Tibial nerve (tissue), 4 donors: Measurements from ENCODE around the gene AXIN1.

Source experiments
- EP300 ChIP-seq, 2 donors: sonication (generic); formaldehyde crosslinking; IDR thresholded peaks; one replicate each; pipeline ENCODE4 v1.6.1; 2017; ENCODE audit warnings: antibody characterized with exemption in 2 of 2, mild to moderate bottlenecking in 1 of 2
- POLR2A ChIP-seq, 2 donors: fragments of 450-650 bp; IDR thresholded peaks; one replicate each; pipeline ENCODE4 v1.6.1; 2017; ENCODE audit warnings: antibody characterized with exemption in 2 of 2, mild to moderate bottlenecking in 2 of 2, moderate library complexity in 2 of 2
- TF ChIP-seq, protein P1 (sequence below), 5 experiments: fragments of 200-600 bp in 3 of 5; fragments of 450-650 bp in 2 of 5; sonication (generic) in 3 of 5; IDR thresholded peaks; one replicate each; pipeline ENCODE4 v1.5.1; 2016 to 2019; ENCODE audit warnings: antibody characterized with exemption in 5 of 5, mild to moderate bottlenecking in 3 of 5, moderate library complexity in 2 of 5

DNA sequence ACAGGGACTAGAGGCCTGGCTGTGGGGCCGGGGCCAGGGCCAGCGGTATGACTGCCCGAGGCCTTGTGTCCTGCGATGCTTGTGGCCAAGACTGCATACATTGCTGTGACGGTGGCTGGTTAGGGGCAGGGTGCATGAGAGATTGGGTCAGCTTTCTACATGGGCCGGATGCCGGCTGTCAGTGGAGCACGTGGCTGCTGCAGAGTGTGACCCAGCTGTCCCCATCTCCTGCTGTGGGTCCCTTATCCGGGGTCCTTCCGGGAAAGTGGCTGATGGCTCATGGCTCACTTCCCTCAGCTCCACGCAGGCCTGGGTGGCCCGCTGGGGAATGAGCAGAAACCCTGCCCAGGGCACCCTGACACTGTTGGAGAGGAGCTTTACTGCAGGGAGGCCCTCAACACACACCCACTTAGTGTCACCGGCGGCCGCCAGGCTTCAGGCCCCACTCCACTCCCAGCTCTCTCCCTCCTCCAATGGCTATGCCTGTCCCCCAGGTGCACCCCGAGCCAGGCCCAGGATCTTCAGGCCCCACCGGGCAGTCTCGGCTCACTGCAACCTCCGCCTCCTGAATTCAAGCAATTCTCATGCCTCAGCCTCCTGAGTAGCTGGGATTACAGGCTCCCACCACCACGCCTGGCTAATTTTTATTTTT is 76.0 kb downstream of the AXIN1 start:
- TF ChIP-seq, protein P1, sequence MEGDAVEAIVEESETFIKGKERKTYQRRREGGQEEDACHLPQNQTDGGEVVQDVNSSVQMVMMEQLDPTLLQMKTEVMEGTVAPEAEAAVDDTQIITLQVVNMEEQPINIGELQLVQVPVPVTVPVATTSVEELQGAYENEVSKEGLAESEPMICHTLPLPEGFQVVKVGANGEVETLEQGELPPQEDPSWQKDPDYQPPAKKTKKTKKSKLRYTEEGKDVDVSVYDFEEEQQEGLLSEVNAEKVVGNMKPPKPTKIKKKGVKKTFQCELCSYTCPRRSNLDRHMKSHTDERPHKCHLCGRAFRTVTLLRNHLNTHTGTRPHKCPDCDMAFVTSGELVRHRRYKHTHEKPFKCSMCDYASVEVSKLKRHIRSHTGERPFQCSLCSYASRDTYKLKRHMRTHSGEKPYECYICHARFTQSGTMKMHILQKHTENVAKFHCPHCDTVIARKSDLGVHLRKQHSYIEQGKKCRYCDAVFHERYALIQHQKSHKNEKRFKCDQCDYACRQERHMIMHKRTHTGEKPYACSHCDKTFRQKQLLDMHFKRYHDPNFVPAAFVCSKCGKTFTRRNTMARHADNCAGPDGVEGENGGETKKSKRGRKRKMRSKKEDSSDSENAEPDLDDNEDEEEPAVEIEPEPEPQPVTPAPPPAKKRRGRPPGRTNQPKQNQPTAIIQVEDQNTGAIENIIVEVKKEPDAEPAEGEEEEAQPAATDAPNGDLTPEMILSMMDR (IDR thresholded peaks at IDR 0.05): no peak
- TF ChIP-seq POLR2A (IDR thresholded peaks at IDR 0.05) (no peak), EP300 (IDR thresholded peaks at IDR 0.05) (no peak)
